ENCODE data around the gene NR4A3. TPM values are rescaled to one million over a fixed set of nuclear protein-coding genes. Genes with fewer than 3 reads are reported as not detected.

Gene NR4A3
- total RNA-seq = 9.1 TPM
- polyA plus RNA-seq (ENCODE audit: insufficient read depth, low read depth, low replicate concordance) = 0.34 TPM
- long read RNA-seq, donor 1 = 0 reads
- long read RNA-seq, donor 2 = 0 reads
- long read RNA-seq, donor 3, partial matches to known transcripts = 5 of 5 reads
- long read RNA-seq, donor 3, other reads (novel, unspliced or antisense) = 0 of 5 reads
- long read RNA-seq, donor 4 = 0 reads
- long read RNA-seq, donor 5 = 0 reads
- long read RNA-seq, donor 6 = 0 reads
- long read RNA-seq, donor 7, partial matches to known transcripts = 1 of 1 reads
- long read RNA-seq, donor 7, other reads (novel, unspliced or antisense) = 0 of 1 reads
- long read RNA-seq, donor 8 = 0 reads
- long read RNA-seq, donor 9 = 0 reads
- long read RNA-seq, donor 10, full-length matches to known transcripts = 1 of 1 reads
- long read RNA-seq, donor 10, partial matches to known transcripts = 0 of 1 reads
- long read RNA-seq, donor 10, other reads (novel, unspliced or antisense) = 0 of 1 reads

- no peak for FAIRE-seq
These were observed at the start of gene NR4A3 for GRCh38 chr9:99821396-99822108. Gene NR4A3 (plus strand): TSS chr9:99821885. CDS start chr9:99828043, 6,158 bp downstream.

GRCh38 chr9:99773468-99774138, 48.1 kb upstream of the NR4A3 start:
- no peaks in the 10 kb centered on the region for H3K9me3 ChIP-seq (ENCODE audit: control insufficient read depth in 2 of 3, insufficient read depth in 1 of 3, low read length in 3 of 3)
- no peak overlapping the region for H3K9ac ChIP-seq (ENCODE audit: low read length in 3 of 3)
- FAIRE-seq (no peak), DNase-seq (no peak)
- H3K4me1 ChIP-seq (ENCODE audit: control insufficient read depth in 2 of 3, insufficient read depth in 2 of 3, low read depth in 1 of 3, low read length in 3 of 3) = no peaks in the 10 kb centered on the region
- no peaks in the 10 kb centered on the region for H3K36me3 ChIP-seq (ENCODE audit: control insufficient read depth in 2 of 3, insufficient read depth in 3 of 3, low read length in 3 of 3)
- no peak for TF ChIP-seq CTCF (IDR thresholded peaks at IDR 0.05; ENCODE audit: borderline replicate concordance, extremely low read depth, insufficient read depth)
- intact Hi-C loops (cut with DNase I) = no loop called here
- H3K4me3 ChIP-seq (ENCODE audit: low read length in 3 of 3) = no peak overlapping the region
- no peak overlapping the region for H3K27ac ChIP-seq (ENCODE audit: low read depth in 2 of 2, low read length in 2 of 2)
- no peaks in the 10 kb centered on the region for H3K27me3 ChIP-seq (ENCODE audit: control insufficient read depth, insufficient read depth, low read length)

More at GRCh38 chr9:99821396-99822108, at the start of gene NR4A3:
- Histone ChIP-seq H3K36me3 (ENCODE audit: control insufficient read depth in 2 of 3, insufficient read depth in 3 of 3, low read length in 3 of 3) (no peaks in the 10 kb centered on the region), H3K27me3 (ENCODE audit: control insufficient read depth, insufficient read depth, low read length) (peaks cover 27% of the 10 kb centered on the region), H3K9me3 (ENCODE audit: control insufficient read depth in 2 of 3, insufficient read depth in 1 of 3, low read length in 3 of 3) (no peaks in the 10 kb centered on the region), H3K4me1 (ENCODE audit: control insufficient read depth in 2 of 3, insufficient read depth in 2 of 3, low read depth in 1 of 3, low read length in 3 of 3) (peaks cover 5 to 23% (median 16%) of the 10 kb centered on the region in 3 donors), H3K4me3 (ENCODE audit: low read length in 3 of 3) (peak within 1 kb of the TSS; percentile 53 to 97 (median 93)), H3K9ac (ENCODE audit: low read length in 3 of 3) (peak within 1 kb of the TSS; percentile 57 to 95 (median 85)), H3K27ac (ENCODE audit: low read depth in 2 of 2, low read length in 2 of 2) (peak within 1 kb of the TSS; percentile 93 to 99)
- intact Hi-C loops (cut with DNase I) = no loop called here
- TF ChIP-seq CTCF (IDR thresholded peaks at IDR 0.05; ENCODE audit: borderline replicate concordance, extremely low read depth, insufficient read depth) = peak; percentile 37
- peak; percentile 93 to 98 (median 96) for DNase-seq

GRCh38 chr9:99778308-99778707, 43.4 kb upstream of the NR4A3 start:
- no peak for TF ChIP-seq CTCF (IDR thresholded peaks at IDR 0.05; ENCODE audit: borderline replicate concordance, extremely low read depth, insufficient read depth)
- FAIRE-seq = no peak
- Histone ChIP-seq H3K27me3 (ENCODE audit: control insufficient read depth, insufficient read depth, low read length) (no peaks in the 10 kb centered on the region), H3K9ac (ENCODE audit: low read length in 3 of 3) (no peak overlapping the region), H3K36me3 (ENCODE audit: control insufficient read depth in 2 of 3, insufficient read depth in 3 of 3, low read length in 3 of 3) (no peaks in the 10 kb centered on the region), H3K27ac (ENCODE audit: low read depth in 2 of 2, low read length in 2 of 2) (no peak overlapping the region), H3K9me3 (ENCODE audit: control insufficient read depth in 2 of 3, insufficient read depth in 1 of 3, low read length in 3 of 3) (no peaks in the 10 kb centered on the region), H3K4me3 (ENCODE audit: low read length in 3 of 3) (no peak overlapping the region), H3K4me1 (ENCODE audit: control insufficient read depth in 2 of 3, insufficient read depth in 2 of 3, low read depth in 1 of 3, low read length in 3 of 3) (no peaks in the 10 kb centered on the region)
- DNase-seq = no peak
- intact Hi-C loops (cut with DNase I) = no loop called here
